ENCODE results near the gene OR10A5.

DNA sequence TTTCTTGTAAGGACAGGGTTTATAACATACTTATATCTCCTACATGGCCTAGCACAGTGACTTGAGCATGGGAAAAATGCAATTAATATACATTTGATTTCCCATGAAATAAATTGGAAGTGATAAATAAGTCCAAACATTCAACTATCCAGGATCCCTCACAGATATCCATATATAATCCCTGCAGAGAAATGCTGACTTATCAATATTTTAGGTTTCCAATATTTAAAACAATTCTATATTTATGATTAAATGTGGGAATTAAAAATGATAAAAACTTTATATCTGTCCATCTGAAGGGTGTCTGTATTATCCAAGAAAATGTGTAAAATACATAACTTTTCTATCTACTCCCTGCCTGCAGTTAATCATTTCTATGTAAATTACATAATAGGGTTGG is 37.3 kb downstream of the OR10A5 start:
- no peak for TF ChIP-seq ZFX (IDR thresholded peaks at IDR 0.05)
- TF ChIP-seq, protein P1, sequence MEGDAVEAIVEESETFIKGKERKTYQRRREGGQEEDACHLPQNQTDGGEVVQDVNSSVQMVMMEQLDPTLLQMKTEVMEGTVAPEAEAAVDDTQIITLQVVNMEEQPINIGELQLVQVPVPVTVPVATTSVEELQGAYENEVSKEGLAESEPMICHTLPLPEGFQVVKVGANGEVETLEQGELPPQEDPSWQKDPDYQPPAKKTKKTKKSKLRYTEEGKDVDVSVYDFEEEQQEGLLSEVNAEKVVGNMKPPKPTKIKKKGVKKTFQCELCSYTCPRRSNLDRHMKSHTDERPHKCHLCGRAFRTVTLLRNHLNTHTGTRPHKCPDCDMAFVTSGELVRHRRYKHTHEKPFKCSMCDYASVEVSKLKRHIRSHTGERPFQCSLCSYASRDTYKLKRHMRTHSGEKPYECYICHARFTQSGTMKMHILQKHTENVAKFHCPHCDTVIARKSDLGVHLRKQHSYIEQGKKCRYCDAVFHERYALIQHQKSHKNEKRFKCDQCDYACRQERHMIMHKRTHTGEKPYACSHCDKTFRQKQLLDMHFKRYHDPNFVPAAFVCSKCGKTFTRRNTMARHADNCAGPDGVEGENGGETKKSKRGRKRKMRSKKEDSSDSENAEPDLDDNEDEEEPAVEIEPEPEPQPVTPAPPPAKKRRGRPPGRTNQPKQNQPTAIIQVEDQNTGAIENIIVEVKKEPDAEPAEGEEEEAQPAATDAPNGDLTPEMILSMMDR (conservative IDR thresholded peaks at IDR 0.05), result no peak
